ENCODE results near the gene NKD2.

The NKD2 gene

GRCh38 chr5:1073239-1074102, 64.9 kb downstream of the NKD2 start:
- TF ChIP-seq, protein P1, sequence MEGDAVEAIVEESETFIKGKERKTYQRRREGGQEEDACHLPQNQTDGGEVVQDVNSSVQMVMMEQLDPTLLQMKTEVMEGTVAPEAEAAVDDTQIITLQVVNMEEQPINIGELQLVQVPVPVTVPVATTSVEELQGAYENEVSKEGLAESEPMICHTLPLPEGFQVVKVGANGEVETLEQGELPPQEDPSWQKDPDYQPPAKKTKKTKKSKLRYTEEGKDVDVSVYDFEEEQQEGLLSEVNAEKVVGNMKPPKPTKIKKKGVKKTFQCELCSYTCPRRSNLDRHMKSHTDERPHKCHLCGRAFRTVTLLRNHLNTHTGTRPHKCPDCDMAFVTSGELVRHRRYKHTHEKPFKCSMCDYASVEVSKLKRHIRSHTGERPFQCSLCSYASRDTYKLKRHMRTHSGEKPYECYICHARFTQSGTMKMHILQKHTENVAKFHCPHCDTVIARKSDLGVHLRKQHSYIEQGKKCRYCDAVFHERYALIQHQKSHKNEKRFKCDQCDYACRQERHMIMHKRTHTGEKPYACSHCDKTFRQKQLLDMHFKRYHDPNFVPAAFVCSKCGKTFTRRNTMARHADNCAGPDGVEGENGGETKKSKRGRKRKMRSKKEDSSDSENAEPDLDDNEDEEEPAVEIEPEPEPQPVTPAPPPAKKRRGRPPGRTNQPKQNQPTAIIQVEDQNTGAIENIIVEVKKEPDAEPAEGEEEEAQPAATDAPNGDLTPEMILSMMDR (IDR thresholded peaks at IDR 0.05; ENCODE audit: insufficient read depth, low read length, poor library complexity, severe bottlenecking) = no peak
- no peaks in the 10 kb centered on the region for H3K36me3 ChIP-seq (ENCODE audit: control insufficient read depth, insufficient read depth, low read length)
- no peak overlapping the region for H3K4me3 ChIP-seq (replicated peaks; ENCODE audit: low read depth, low read length)
- no peak for DNase-seq (ENCODE audit: extremely low read depth, insufficient read length)
- no peaks in the 10 kb centered on the region for H3K27me3 ChIP-seq (replicated peaks; ENCODE audit: control insufficient read depth, insufficient read depth, low read length)

GRCh38 chr5:1074226-1074625, 65.6 kb downstream of the NKD2 start:
- Histone ChIP-seq H3K36me3 (ENCODE audit: control insufficient read depth, insufficient read depth, low read length) (no peaks in the 10 kb centered on the region), H3K27me3 (replicated peaks; ENCODE audit: control insufficient read depth, insufficient read depth, low read length) (no peaks in the 10 kb centered on the region), H3K4me3 (replicated peaks; ENCODE audit: low read depth, low read length) (no peak overlapping the region)
- TF ChIP-seq, protein P1 (IDR thresholded peaks at IDR 0.05; ENCODE audit: insufficient read depth, low read length, poor library complexity, severe bottlenecking) = no peak
- DNase-seq (ENCODE audit: extremely low read depth, insufficient read length) = no peak

- TF ChIP-seq, protein P1 (IDR thresholded peaks at IDR 0.05; ENCODE audit: insufficient read depth, low read length, poor library complexity, severe bottlenecking) = no peak
- no peaks in the 10 kb centered on the region for H3K36me3 ChIP-seq (ENCODE audit: control insufficient read depth, insufficient read depth, low read length)
- no peak for DNase-seq (ENCODE audit: extremely low read depth, insufficient read length)
- no peak overlapping the region for H3K4me3 ChIP-seq (replicated peaks; ENCODE audit: low read depth, low read length)
- no peaks in the 10 kb centered on the region for H3K27me3 ChIP-seq (replicated peaks; ENCODE audit: control insufficient read depth, insufficient read depth, low read length)
Observed at GRCh38 chr5:1074816-1075554, 66.4 kb downstream of the NKD2 start.

- TF ChIP-seq, protein P1 (IDR thresholded peaks at IDR 0.05; ENCODE audit: insufficient read depth, low read length, poor library complexity, severe bottlenecking) = no peak
- DNase-seq (ENCODE audit: extremely low read depth, insufficient read length) = no peak
- H3K27me3 ChIP-seq (replicated peaks; ENCODE audit: control insufficient read depth, insufficient read depth, low read length) = no peaks in the 10 kb centered on the region
- H3K36me3 ChIP-seq (ENCODE audit: control insufficient read depth, insufficient read depth, low read length) = no peaks in the 10 kb centered on the region
- H3K4me3 ChIP-seq (replicated peaks; ENCODE audit: low read depth, low read length) = no peak overlapping the region
Observed at GRCh38 chr5:1075555-1075881, 66.9 kb downstream of the NKD2 start.

DNA sequence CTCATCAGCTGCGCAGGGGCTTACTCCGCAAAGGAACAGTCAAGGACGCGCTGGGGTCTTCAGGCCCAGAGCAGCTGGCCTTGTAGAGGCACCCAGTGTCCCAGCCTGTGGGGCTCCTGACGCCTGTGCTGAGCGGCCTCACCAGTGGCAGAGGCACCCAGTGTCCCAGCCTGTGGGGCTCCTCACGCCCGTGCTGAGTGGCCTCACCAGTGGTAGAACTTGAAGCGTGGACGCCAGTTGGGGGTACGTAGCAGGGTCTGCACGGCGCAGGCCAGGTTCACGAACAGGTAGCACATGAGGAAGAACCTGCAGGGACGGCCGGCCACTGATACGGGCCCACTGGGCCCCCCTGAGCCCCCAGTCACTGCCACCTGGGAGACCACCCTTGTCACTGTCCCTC, 67.3 kb downstream of the NKD2 start:
- DNase-seq (ENCODE audit: extremely low read depth, insufficient read length) = no peak
- Histone ChIP-seq H3K36me3 (ENCODE audit: control insufficient read depth, insufficient read depth, low read length) (no peaks in the 10 kb centered on the region), H3K4me3 (replicated peaks; ENCODE audit: low read depth, low read length) (no peak overlapping the region), H3K27me3 (replicated peaks; ENCODE audit: control insufficient read depth, insufficient read depth, low read length) (no peaks in the 10 kb centered on the region)
- TF ChIP-seq, protein P1 (IDR thresholded peaks at IDR 0.05; ENCODE audit: insufficient read depth, low read length, poor library complexity, severe bottlenecking) = no peak

Data from GM06990 (cell line).